H1 (cell line): ENCODE measurements around the gene MUC13. TPM values are rescaled to one million over a fixed set of nuclear protein-coding genes. Genes with fewer than 3 reads are reported as not detected.

Experiments
- CTCF ChIA-PET: fragments of 300-600 bp; sonication (Branson Sonifier 250); formaldehyde crosslinking; loops from one replicate; lab custom pipeline; 2021; ENCODE audit not compliant: partially characterized antibody; lab: Charles Lee
- POLR2A ChIA-PET: fragments of 300-600 bp; sonication (Branson Sonifier 250); formaldehyde crosslinking; loops from one replicate; lab custom pipeline; 2021; ENCODE audit warnings: inconsistent platforms; ENCODE audit not compliant: partially characterized antibody; lab: Charles Lee
- DNase-seq, 2 experiments: peaks; one replicate each; pipeline versions ENCODE4 v3.0.0 to v3.0.0-alpha.2; 2010 to 2022; ENCODE audit warnings: low spot score in 2 of 2, low read depth in 1 of 2, mixed read lengths in 1 of 2
- FAIRE-seq: peaks from 2 replicates; lab custom pipeline; 2011; peaks lifted over from hg19 to GRCh38; lab: Jason Lieb, UNC
- H2AFZ ChIP-seq: 2 replicates; pipeline ENCODE4 v1.8.1; 2012; ENCODE audit warnings: low read length, inconsistent platforms
- H2AK5ac ChIP-seq: 2 replicates; pipeline ENCODE4 v1.6.1; 2013; ENCODE audit warnings: low read depth, low read length
- H2BK120ac ChIP-seq: replicated peaks from 2 replicates; pipeline ENCODE3; 2013; ENCODE audit warnings: low read depth, low read length, inconsistent platforms
- H2BK12ac ChIP-seq: 2 replicates; pipeline ENCODE4 v1.6.1; 2013; ENCODE audit warnings: low read depth, low read length
- H2BK15ac ChIP-seq: 2 replicates; pipeline ENCODE4 v1.6.1; 2013; ENCODE audit warnings: low read length
- H2BK20ac ChIP-seq: 2 replicates; pipeline ENCODE4 v1.6.1; 2013; ENCODE audit warnings: low read length
- H2BK5ac ChIP-seq: 2 replicates; pipeline ENCODE4 v1.6.1; 2013; ENCODE audit warnings: low read depth, low read length
- H3K14ac ChIP-seq: 2 replicates; pipeline ENCODE4 v1.6.1; 2013; ENCODE audit warnings: inconsistent platforms; ENCODE audit not compliant: insufficient read length
- H3K18ac ChIP-seq: 2 replicates; pipeline ENCODE4 v1.6.1; 2013; ENCODE audit warnings: low read length; ENCODE audit errors: extremely low read depth
- H3K23ac ChIP-seq: 2 replicates; pipeline ENCODE4 v1.6.1; 2013; ENCODE audit warnings: inconsistent platforms; ENCODE audit not compliant: insufficient read length
- H3K23me2 ChIP-seq: 2 replicates; pipeline ENCODE4 v1.6.1; 2013; ENCODE audit warnings: low read depth, low read length
- H3K27ac ChIP-seq: 2 replicates; pipeline ENCODE4 v1.6.1; 2011; ENCODE audit warnings: low read depth, low read length, inconsistent platforms
- H3K27me3 ChIP-seq, 4 experiments: replicated peaks in 1 of 4; 1 replicate in 1 of 4; 2 replicates in 3 of 4; pipeline versions ENCODE4 v1.6.1 to v1.8.1; 2011 to 2013; ENCODE audit warnings: low read length in 3 of 4, mild to moderate bottlenecking in 3 of 4, inconsistent platforms in 2 of 4, mixed read lengths in 2 of 4, moderate library complexity in 1 of 4; ENCODE audit not compliant: control insufficient read depth in 3 of 4, insufficient read depth in 3 of 4; ENCODE audit errors: extremely low read depth in 1 of 4
- H3K36me3 ChIP-seq, 4 experiments: 2 replicates each; pipeline versions ENCODE4 v1.6.1 to v1.8.1; 2011 to 2013; ENCODE audit warnings: mild to moderate bottlenecking in 4 of 4, low read length in 3 of 4, moderate library complexity in 2 of 4, control low read depth in 1 of 4, inconsistent platforms in 1 of 4; ENCODE audit not compliant: insufficient read depth in 4 of 4, control insufficient read depth in 2 of 4
- H3K4ac ChIP-seq: replicated peaks from 2 replicates; pipeline ENCODE3; 2013; ENCODE audit warnings: low read length, low read depth, mixed read lengths, inconsistent platforms; ENCODE audit not compliant: insufficient read length
- H3K4me1 ChIP-seq, 4 experiments: replicated peaks in 1 of 4; 1 replicate in 1 of 4; 2 replicates in 3 of 4; pipeline versions ENCODE4 v1.6.1 to v1.8.1; 2011 to 2013; ENCODE audit warnings: low read length in 3 of 4, inconsistent platforms in 2 of 4, mixed read lengths in 1 of 4; ENCODE audit not compliant: insufficient read depth in 4 of 4, control insufficient read depth in 3 of 4
- H3K4me2 ChIP-seq, 2 experiments: 2 replicates each; pipeline versions ENCODE4 v1.6.1 to v1.8.1; 2011 to 2013; ENCODE audit warnings: low read depth in 2 of 2, low read length in 2 of 2, control low read depth in 1 of 2, inconsistent platforms in 1 of 2, mild to moderate bottlenecking in 1 of 2; ENCODE audit not compliant: insufficient read depth in 1 of 2
- H3K4me3 ChIP-seq, 4 experiments: fragments of 200-600, 300-600 bp in 1 of 4; sonication (generic), shearing (Covaris generic), sonication (Bioruptor Twin) in 1 of 4; 2 replicates each; pipeline versions ENCODE4 v1.5.1 to v1.8.1; 2011 to 2016; ENCODE audit warnings: low read length in 4 of 4, low read depth in 3 of 4, control low read depth in 2 of 4, inconsistent platforms in 2 of 4, mild to moderate bottlenecking in 2 of 4, mixed read lengths in 1 of 4, moderate library complexity in 1 of 4; ENCODE audit not compliant: insufficient read depth in 2 of 4; ENCODE audit errors: extremely low read depth in 1 of 4
- H3K56ac ChIP-seq: replicated peaks from 2 replicates; pipeline ENCODE3; 2013; ENCODE audit warnings: low read depth, mild to moderate bottlenecking, mixed read lengths, low read length, inconsistent platforms; ENCODE audit not compliant: insufficient read length
- H3K79me1 ChIP-seq: 2 replicates; pipeline ENCODE4 v1.6.1; 2013; ENCODE audit warnings: low read depth, low read length, control low read depth
- H3K79me2 ChIP-seq, 2 experiments: 2 replicates each; pipeline versions ENCODE4 v1.6.1 to v1.8.1; 2012 to 2013; ENCODE audit warnings: low read length in 2 of 2, mild to moderate bottlenecking in 2 of 2, inconsistent platforms in 1 of 2; ENCODE audit not compliant: insufficient read depth in 2 of 2, control insufficient read depth in 1 of 2
- H3K9ac ChIP-seq, 4 experiments: replicated peaks in 1 of 4; 1 replicate in 1 of 4; 2 replicates in 3 of 4; pipeline versions ENCODE4 v1.6.1 to v1.8.1; 2011 to 2013; ENCODE audit warnings: low read depth in 3 of 4, low read length in 3 of 4, control low read depth in 2 of 4, mild to moderate bottlenecking in 2 of 4, moderate library complexity in 2 of 4, inconsistent platforms in 1 of 4; ENCODE audit errors: extremely low read depth in 1 of 4
- H3K9me3 ChIP-seq, 2 experiments: 2 replicates each; pipeline versions ENCODE4 v1.6.1 to v1.8.1; 2012 to 2013; ENCODE audit warnings: mild to moderate bottlenecking in 2 of 2, moderate library complexity in 2 of 2, control low read depth in 1 of 2, inconsistent platforms in 1 of 2, low read depth in 1 of 2, low read length in 1 of 2, mixed read lengths in 1 of 2; ENCODE audit not compliant: insufficient read depth in 2 of 2
- H4K20me1 ChIP-seq, 2 experiments: replicated peaks in 1 of 2; 2 replicates each; pipeline versions ENCODE3 to v1.8.1; 2011 to 2013; ENCODE audit warnings: inconsistent platforms in 2 of 2, low read length in 2 of 2, mild to moderate bottlenecking in 1 of 2; ENCODE audit not compliant: insufficient read depth in 2 of 2, control insufficient read depth in 1 of 2
- H4K5ac ChIP-seq: 2 replicates; pipeline ENCODE4 v1.6.1; 2013; ENCODE audit warnings: low read length, low read depth, mixed read lengths, inconsistent platforms; ENCODE audit not compliant: insufficient read length
- H4K8ac ChIP-seq: 2 replicates; pipeline ENCODE4 v1.8.0; 2013; ENCODE audit warnings: mild to moderate bottlenecking, moderate library complexity, low read length, inconsistent platforms; ENCODE audit not compliant: insufficient read depth; ENCODE audit errors: extremely low read depth
- H4K91ac ChIP-seq: replicated peaks from 2 replicates; pipeline ENCODE3; 2013; ENCODE audit warnings: low read length, mixed read lengths, inconsistent platforms; ENCODE audit not compliant: insufficient read length
- CREB1 ChIP-seq: IDR thresholded peaks from 2 replicates; pipeline ENCODE4 v1.6.1; 2012; ENCODE audit warnings: inconsistent platforms
- FOSL1 ChIP-seq: IDR thresholded peaks from 2 replicates; pipeline ENCODE4 v1.6.1; 2011; ENCODE audit warnings: mild to moderate bottlenecking, low read depth, low read length, moderate library complexity; ENCODE audit not compliant: insufficient read depth
- MAFK ChIP-seq: IDR thresholded peaks from 2 replicates; pipeline ENCODE4 v1.6.1; 2012; ENCODE audit warnings: low read depth, mild to moderate bottlenecking, improper control_type of control experiment, low read length
- PHF8 ChIP-seq: fragments of 200-600 bp; sonication (generic); conservative IDR thresholded peaks from 2 replicates; pipeline ENCODE4 v1.7.1; 2012; ENCODE audit warnings: low read depth, mild to moderate bottlenecking, inconsistent platforms, low read length, moderate library complexity
- RAD21 ChIP-seq, 2 experiments: IDR thresholded peaks in 1 of 2; conservative IDR thresholded peaks in 1 of 2; 2 replicates each; pipeline ENCODE4 v1.6.1; 2011; ENCODE audit warnings: low read depth in 2 of 2, low read length in 2 of 2, improper control_type of control experiment in 1 of 2, inconsistent platforms in 1 of 2, mild to moderate bottlenecking in 1 of 2, moderate library complexity in 1 of 2
- RXRA ChIP-seq: IDR thresholded peaks from 2 replicates; pipeline ENCODE4 v1.6.1; 2011; ENCODE audit warnings: low read depth, mild to moderate bottlenecking, low read length, moderate library complexity; ENCODE audit not compliant: insufficient read depth
- SAP30 ChIP-seq: fragments of 300-600 bp; sonication (generic); IDR thresholded peaks from 2 replicates; pipeline ENCODE4 v1.7.1; 2012; ENCODE audit warnings: low read length, moderate library complexity, mild to moderate bottlenecking, inconsistent platforms; ENCODE audit not compliant: insufficient read depth, insufficient replicate concordance
- SIN3A ChIP-seq, 2 experiments: IDR thresholded peaks in 1 of 2; conservative IDR thresholded peaks in 1 of 2; 2 replicates each; pipeline ENCODE4 v1.6.1; 2011 to 2012; ENCODE audit warnings: low read length in 2 of 2, improper control_type of control experiment in 1 of 2, low read depth in 1 of 2, mild to moderate bottlenecking in 1 of 2
- TBP ChIP-seq: IDR thresholded peaks from 2 replicates; pipeline ENCODE4 v1.6.1; 2011; ENCODE audit warnings: low read depth, low read length, improper control_type of control experiment
- TEAD4 ChIP-seq: IDR thresholded peaks from 2 replicates; pipeline ENCODE4 v1.6.1; 2012; ENCODE audit warnings: low read depth, low read length, inconsistent platforms, mixed read lengths
- ZNF274 ChIP-seq: IDR thresholded peaks from 2 replicates; pipeline ENCODE4 v1.7.0; 2012; ENCODE audit warnings: low read length, borderline replicate concordance; ENCODE audit errors: extremely low read depth
- WGBS, 2 experiments: shearing (Covaris generic) in 1 of 2; methylation state at CpG; one replicate each; pipeline versions ENCODE4 v1.1.6 to v1.1.7; 2013 to 2015; ENCODE audit warnings: low lambda C conversion rate in 2 of 2, mixed read lengths in 2 of 2, inconsistent platforms in 1 of 2, low coverage in 1 of 2, missing lambda C conversion rate in 1 of 2; ENCODE audit not compliant: insufficient replicate concordance in 2 of 2, insufficient coverage in 1 of 2, insufficient read length in 1 of 2; ENCODE audit errors: extremely low coverage in 1 of 2, missing lambda C conversion rate in 1 of 2; 5-methylcytosine and 5-hydroxymethylcytosine counted together
- polyA plus RNA-seq, 7 experiments: library from polyadenylated mRNA; depleted of rRNA in 3 of 7; stranded (reverse) in 5 of 7; unstranded in 2 of 7; fragments of >200 nt in 5 of 7; fragments of 200-250 nt in 2 of 7; gene quantifications; 1 replicate in 5 of 7; 2 replicates in 1 of 7; 4 replicates in 1 of 7; pipeline versions ENCODE4 v1.2.1 to v1.2.3, GENCODE V29; 2011 to 2013; ENCODE audit warnings: missing spikeins in 2 of 7, mixed read lengths in 2 of 7
- total RNA-seq: library from RNA; stranded (reverse); fragmentation: NEBNext Ultra II Directional; extraction: Animal tissue kit (Norgen Biotek cat#: 25700); gene quantifications from 2 replicates; pipeline ENCODE4 v1.2.1, GENCODE V29; 2021
- TF ChIP-seq, protein P1 (sequence below): IDR thresholded peaks from 2 replicates; pipeline ENCODE4 v1.6.1; 2012; ENCODE audit warnings: inconsistent platforms

The MUC13 gene
- total and polyA plus RNA-seq, 2 of the 8 experiments (the other 6 are each of a cell fraction or from before 2014, with no cell fraction given) = not detected

DNA sequence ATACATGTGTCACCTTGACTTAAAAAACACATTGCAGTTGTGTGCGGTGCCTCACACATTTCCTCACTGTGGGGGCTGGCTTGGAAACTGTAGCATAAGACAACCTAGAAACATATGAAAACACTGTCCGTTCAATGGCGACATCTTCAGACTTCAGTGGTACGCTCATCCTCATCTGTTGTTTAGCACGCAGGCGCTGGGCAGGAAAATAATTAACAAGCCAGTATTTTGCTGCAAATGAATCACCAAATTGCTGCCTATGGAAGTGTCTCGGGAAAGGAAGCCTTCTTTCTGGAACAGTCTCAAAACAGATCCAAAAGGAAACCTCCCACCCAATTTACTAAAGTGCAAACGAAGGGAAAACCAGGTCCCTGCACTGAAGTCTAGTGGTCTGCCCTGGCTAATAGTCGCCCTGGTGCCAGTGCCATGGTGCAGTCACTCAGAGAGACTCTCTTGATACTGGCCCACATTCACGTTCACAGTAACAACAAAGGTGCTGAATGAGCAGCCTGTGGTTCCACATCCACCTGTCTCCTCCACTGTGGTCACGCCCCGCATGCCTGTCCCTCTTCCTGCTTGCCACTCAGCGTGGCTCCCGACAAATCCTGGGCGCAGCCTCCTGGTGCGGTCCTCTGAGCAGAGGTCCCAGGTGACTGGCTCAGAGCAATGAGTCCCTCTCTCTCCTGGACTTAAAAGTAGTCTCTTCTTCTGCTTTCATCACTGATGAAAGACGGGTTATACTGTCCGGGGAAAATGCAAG is 35.6 kb upstream of the MUC13 start:
- Histone ChIP-seq H4K91ac (no peak overlapping the region), H3K4me2 (no peak overlapping the region), H3K23me2 (no peaks in the 10 kb centered on the region), H3K14ac (no peak overlapping the region), H3K18ac (no peak overlapping the region), H3K4ac (no peak overlapping the region), H2BK15ac (no peak overlapping the region), H2BK5ac (no peak overlapping the region), H4K20me1 (no peaks in the 10 kb centered on the region), H3K79me2 (no peaks in the 10 kb centered on the region), H3K9me3 (no peaks in the 10 kb centered on the region), H4K5ac (no peak overlapping the region), H2AK5ac (no peak overlapping the region), H3K4me1 (no peaks in the 10 kb centered on the region), H2BK120ac (no peak overlapping the region), H3K4me3 (no peak overlapping the region), H2AFZ (no peak overlapping the region), H3K36me3 (peaks cover 0 to 4% (median 0%) of the 10 kb centered on the region in 4 experiments; a peak in 2 of 8 replicates), H3K79me1 (no peaks in the 10 kb centered on the region), H3K9ac (no peak overlapping the region), H2BK12ac (no peak overlapping the region), H3K27ac (no peak overlapping the region), H3K56ac (no peak overlapping the region), H4K8ac (no peak overlapping the region), H3K23ac (no peak overlapping the region), H3K27me3 (no peaks in the 10 kb centered on the region), H2BK20ac (no peak overlapping the region)
- POLR2A ChIA-PET = interaction anchor here (1.2 kb wide), 1 partner anchor 16 kb away, joined by 3 read pairs; no protein-coding TSS in a partner anchor
- FAIRE-seq (no peak), DNase-seq (no peak)
- 92% methylated on average over 18 of the region's 18 CpGs; no CpG with 5 or more reads in 1 of the 2 experiments for WGBS, 2 experiments
- CTCF ChIA-PET = interaction anchor here (0.9 kb wide), 1 partner anchor 13 kb away, joined by 3 read pairs; no protein-coding TSS in a partner anchor
- TF ChIP-seq CREB1 (no peak), RAD21 (IDR thresholded peaks at IDR 0.05 in 1 of 2, conservative IDR thresholded peaks at IDR 0.05 in 1 of 2; ENCODE audit: low read depth in 2 of 2, low read length in 2 of 2) (no peak), FOSL1 (no peak), TBP (no peak), MAFK (no peak), SAP30 (no peak), PHF8 (no peak), TEAD4 (no peak), RXRA (no peak), ZNF274 (no peak), SIN3A (conservative IDR thresholded peaks at IDR 0.05 in 1 of 2, IDR thresholded peaks at IDR 0.05 in 1 of 2; ENCODE audit: low read depth in 1 of 2, low read length in 2 of 2) (no peak)
- TF ChIP-seq, protein P1, sequence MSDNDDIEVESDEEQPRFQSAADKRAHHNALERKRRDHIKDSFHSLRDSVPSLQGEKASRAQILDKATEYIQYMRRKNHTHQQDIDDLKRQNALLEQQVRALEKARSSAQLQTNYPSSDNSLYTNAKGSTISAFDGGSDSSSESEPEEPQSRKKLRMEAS = no peak
